GM12891 (cell line): ENCODE data around the gene PSMB4.
"Not testable (repeated sequence)": the region's sequence is repeated elsewhere in the genome, so short reads cannot be mapped to it uniquely, and the experiment has no call there.

ENCODE experiments used
- DNase-seq: peaks from one replicate; pipeline ENCODE4 v3.0.0; 2011; ENCODE audit warnings: low spot score; ENCODE audit not compliant: insufficient read length
- FAIRE-seq: peaks from 2 replicates; lab custom pipeline; 2011; peaks lifted over from hg19 to GRCh38; lab: Jason Lieb, UNC
- PAX5 ChIP-seq: IDR thresholded peaks from 2 replicates; pipeline ENCODE4 v1.6.1; 2011; ENCODE audit warnings: low read length, moderate library complexity, mild to moderate bottlenecking; ENCODE audit not compliant: insufficient read depth, severe bottlenecking
- POLR2A ChIP-seq: IDR thresholded peaks from 2 replicates; pipeline ENCODE4 v1.6.1; 2011; ENCODE audit warnings: low read depth, low read length, control low read depth
- POLR2AphosphoS5 ChIP-seq: IDR thresholded peaks from 2 replicates; pipeline ENCODE4 v1.6.1; 2011; ENCODE audit warnings: low read depth, low read length, control low read depth
- POU2F2 ChIP-seq: IDR thresholded peaks from 2 replicates; pipeline ENCODE4 v1.6.1; 2011; ENCODE audit warnings: low read depth, mild to moderate bottlenecking, control low read depth, low read length, moderate library complexity
- SPI1 ChIP-seq: IDR thresholded peaks from 2 replicates; pipeline ENCODE4 v1.6.1; 2011; ENCODE audit warnings: low read depth, low read length, control low read depth
- TAF1 ChIP-seq: IDR thresholded peaks from 2 replicates; pipeline ENCODE4 v1.6.1; 2011; ENCODE audit warnings: low read depth, low read length, control low read depth

Gene PSMB4

GRCh38 chr1:151391079-151391563 is 8.3 kb upstream of the PSMB4 start:
- DNase-seq = no peak
- no peak for FAIRE-seq
- no peak for TF ChIP-seq POU2F2
- no peak for TF ChIP-seq SPI1
- no peak for TF ChIP-seq POLR2A
- no peak for TF ChIP-seq TAF1
- TF ChIP-seq POLR2AphosphoS5 = no peak
- TF ChIP-seq PAX5 = no peak

DNA sequence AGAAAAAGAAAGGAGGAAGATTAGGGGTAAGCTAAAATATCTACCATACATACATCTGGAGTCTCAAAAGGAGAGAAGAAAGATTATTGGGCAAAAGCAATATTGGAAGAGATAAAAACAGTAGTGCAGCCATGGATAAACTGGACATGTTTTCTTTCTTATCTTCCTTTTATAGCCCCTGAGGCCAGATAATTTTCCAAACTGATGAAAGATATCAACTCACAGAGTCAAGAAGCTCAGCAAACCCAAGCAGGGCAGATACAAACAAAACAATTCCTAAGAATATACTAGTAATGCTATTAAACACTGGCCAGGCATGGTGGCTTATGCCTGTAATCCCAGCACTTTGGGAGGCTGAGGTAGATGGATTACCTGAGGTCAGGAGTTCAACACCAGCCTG is 5.8 kb upstream of the PSMB4 start:
- no peak for TF ChIP-seq POLR2A
- TF ChIP-seq PAX5 = no peak
- no peak for TF ChIP-seq POU2F2
- TF ChIP-seq POLR2AphosphoS5 = no peak
- TF ChIP-seq SPI1 = no peak
- no peak for TF ChIP-seq TAF1
- DNase-seq (no peak), FAIRE-seq (no peak)

GRCh38 chr1:151396265-151396664 is 3.1 kb upstream of the PSMB4 start:
- DNase-seq, FAIRE-seq: not testable (repeated sequence)

DNA sequence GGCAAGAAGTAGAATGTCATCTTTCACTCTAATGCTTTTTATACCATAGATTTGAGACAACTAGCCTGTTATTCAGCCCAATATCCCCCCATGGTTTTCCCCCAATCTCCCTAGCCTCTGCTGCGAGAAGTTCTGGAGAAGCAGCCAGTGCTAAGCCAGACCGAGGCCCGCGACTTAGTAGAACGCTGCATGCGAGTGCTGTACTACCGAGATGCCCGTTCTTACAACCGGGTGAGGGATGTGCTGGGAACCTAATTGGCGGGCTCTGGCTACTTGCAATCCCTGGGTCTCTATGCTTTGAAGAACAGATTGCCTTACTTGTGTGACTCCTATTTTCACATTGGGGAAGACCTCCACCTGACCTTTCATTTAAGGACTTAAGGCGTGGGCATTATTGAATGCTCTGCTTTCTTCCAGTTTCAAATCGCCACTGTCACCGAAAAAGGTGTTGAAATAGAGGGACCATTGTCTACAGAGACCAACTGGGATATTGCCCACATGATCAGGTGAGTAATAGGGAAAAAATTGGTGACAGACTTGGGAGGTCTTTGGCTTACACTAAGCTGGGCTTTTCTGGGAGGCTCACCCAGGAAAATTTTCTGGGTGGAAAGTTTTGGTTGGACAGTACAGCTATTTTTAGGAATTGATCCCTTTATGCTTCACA is 1.9 kb downstream of the PSMB4 start:
- no peak for DNase-seq
- FAIRE-seq = no peak

DNA sequence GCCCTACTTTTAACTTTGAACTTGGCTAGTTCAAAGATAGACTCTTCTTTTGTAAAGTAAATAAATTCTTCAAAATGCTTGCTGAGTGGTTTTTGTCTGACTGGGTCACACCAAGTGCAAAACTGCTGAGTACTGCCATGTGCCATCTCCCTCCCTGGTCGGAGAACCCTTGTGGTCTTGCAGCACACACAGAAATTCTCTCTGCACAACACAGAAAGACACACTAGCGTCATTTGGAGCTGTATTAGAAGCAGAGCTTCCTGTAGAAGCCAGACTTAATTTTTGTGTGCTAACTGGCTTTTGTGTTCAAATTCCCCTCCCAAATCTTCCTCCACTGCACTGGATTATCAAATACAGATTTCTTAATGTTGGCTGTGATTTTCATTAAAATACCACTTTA is 2.5 kb downstream of the PSMB4 start:
- no peak for DNase-seq
- FAIRE-seq = no peak

More for the DNA sequence above, 1.9 kb downstream of the PSMB4 start:
- TF ChIP-seq POU2F2 (no peak), POLR2A (0 out of 2 replicates have a peak, but pooled peaks have one; percentile 6)

GRCh38 chr1:151402764-151403163 is 3.4 kb downstream of the PSMB4 start:
- no peak for FAIRE-seq
- TF ChIP-seq POLR2A (no peak; the same call in 1 of the 2 replicates), POLR2AphosphoS5 (peak; percentile 38; the same call in 1 of the 2 replicates)
- no peak for DNase-seq

More for the DNA sequence above, 2.5 kb downstream of the PSMB4 start:
- TF ChIP-seq PAX5 (no peak), SPI1 (no peak), TAF1 (no peak), POU2F2 (no peak), POLR2AphosphoS5 (no peak), POLR2A (no peak)

DNA sequence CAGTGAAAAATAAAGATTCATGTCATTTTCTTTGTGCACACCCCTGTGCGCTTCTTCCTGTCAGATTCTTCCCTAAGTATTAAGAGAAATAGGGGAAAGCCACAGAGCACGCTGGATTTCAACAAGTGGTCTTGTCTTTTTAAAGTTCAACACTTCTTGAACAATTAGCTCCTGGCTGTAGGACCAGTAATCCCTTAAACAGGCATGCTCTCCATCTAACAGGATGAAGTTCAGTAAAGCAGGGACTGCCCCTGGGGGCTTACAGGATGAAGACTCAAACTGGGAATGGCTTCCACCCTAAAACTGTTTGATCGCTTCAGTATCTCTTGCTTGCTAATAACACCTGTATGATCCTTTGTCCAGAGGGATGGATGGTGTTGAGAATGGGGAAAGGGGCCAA is 4.2 kb downstream of the PSMB4 start:
- no peak for TF ChIP-seq POLR2AphosphoS5
- no peak for TF ChIP-seq POU2F2
- TF ChIP-seq PAX5 = no peak
- no peak for TF ChIP-seq TAF1
- no peak for TF ChIP-seq SPI1
- no peak for TF ChIP-seq POLR2A
- no peak for DNase-seq
- no peak for FAIRE-seq

- TF ChIP-seq POLR2A = 0 out of 2 replicates have a peak, but pooled peaks have one; percentile 39
- no peak for TF ChIP-seq POLR2AphosphoS5
- no peak for FAIRE-seq
- no peak for DNase-seq
These were observed 6.0 kb downstream of the PSMB4 start for GRCh38 chr1:151405187-151405951.

- DNase-seq (no peak), FAIRE-seq (no peak)
- no peak for TF ChIP-seq POLR2A
- no peak for TF ChIP-seq POLR2AphosphoS5
- no peak for TF ChIP-seq TAF1
- TF ChIP-seq SPI1 = no peak
- no peak for TF ChIP-seq PAX5
- no peak for TF ChIP-seq POU2F2
These were observed 6.8 kb downstream of the PSMB4 start for GRCh38 chr1:151406176-151406575.

GRCh38 chr1:151407304-151407703 is 7.9 kb downstream of the PSMB4 start:
- DNase-seq (no peak), FAIRE-seq (no peak)
- TF ChIP-seq POLR2A = no peak
- TF ChIP-seq TAF1 = no peak
- TF ChIP-seq PAX5 = no peak

GRCh38 chr1:151408891-151409290 is 9.5 kb downstream of the PSMB4 start:
- no peak for TF ChIP-seq SPI1
- TF ChIP-seq POLR2AphosphoS5 = no peak
- no peak for TF ChIP-seq PAX5
- no peak for TF ChIP-seq TAF1
- TF ChIP-seq POU2F2 = no peak
- TF ChIP-seq POLR2A = no peak
- no peak for FAIRE-seq
- no peak for DNase-seq
